ENCODE measurements around the gene NMUR1.

NMUR1 gene

DNA sequence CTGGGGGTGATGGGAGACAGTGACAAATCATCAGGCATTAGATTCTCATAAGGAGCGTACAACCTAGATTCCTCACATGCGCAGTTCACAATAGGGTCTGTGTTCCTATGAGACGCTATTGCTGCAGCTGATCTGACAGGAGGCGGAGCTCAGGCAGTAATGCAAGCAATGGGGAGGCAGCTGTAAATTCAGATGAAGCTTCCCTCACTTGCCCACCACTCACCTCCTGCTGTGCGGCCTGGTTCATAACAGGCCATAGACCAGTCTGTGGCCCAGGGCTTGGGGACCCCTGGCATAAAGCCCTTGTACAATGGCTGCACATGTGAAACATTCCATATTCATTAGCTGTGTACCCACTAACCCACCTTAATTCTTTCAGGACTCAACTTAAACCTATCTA lies 18.0 kb downstream of the NMUR1 start:
- Histone ChIP-seq H3K36me3 (no peaks in the 10 kb centered on the region), H3K27me3 (no peaks in the 10 kb centered on the region), H3K4me3 (ENCODE audit: low read depth, low read length) (no peak overlapping the region), H3K4me1 (no peaks in the 10 kb centered on the region), H3K9me3 (no peaks in the 10 kb centered on the region)
- TF ChIP-seq, protein P1, sequence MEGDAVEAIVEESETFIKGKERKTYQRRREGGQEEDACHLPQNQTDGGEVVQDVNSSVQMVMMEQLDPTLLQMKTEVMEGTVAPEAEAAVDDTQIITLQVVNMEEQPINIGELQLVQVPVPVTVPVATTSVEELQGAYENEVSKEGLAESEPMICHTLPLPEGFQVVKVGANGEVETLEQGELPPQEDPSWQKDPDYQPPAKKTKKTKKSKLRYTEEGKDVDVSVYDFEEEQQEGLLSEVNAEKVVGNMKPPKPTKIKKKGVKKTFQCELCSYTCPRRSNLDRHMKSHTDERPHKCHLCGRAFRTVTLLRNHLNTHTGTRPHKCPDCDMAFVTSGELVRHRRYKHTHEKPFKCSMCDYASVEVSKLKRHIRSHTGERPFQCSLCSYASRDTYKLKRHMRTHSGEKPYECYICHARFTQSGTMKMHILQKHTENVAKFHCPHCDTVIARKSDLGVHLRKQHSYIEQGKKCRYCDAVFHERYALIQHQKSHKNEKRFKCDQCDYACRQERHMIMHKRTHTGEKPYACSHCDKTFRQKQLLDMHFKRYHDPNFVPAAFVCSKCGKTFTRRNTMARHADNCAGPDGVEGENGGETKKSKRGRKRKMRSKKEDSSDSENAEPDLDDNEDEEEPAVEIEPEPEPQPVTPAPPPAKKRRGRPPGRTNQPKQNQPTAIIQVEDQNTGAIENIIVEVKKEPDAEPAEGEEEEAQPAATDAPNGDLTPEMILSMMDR (IDR thresholded peaks at IDR 0.05; ENCODE audit: low read depth, low read length) = no peak
- peak; percentile 48 for DNase-seq

DNA sequence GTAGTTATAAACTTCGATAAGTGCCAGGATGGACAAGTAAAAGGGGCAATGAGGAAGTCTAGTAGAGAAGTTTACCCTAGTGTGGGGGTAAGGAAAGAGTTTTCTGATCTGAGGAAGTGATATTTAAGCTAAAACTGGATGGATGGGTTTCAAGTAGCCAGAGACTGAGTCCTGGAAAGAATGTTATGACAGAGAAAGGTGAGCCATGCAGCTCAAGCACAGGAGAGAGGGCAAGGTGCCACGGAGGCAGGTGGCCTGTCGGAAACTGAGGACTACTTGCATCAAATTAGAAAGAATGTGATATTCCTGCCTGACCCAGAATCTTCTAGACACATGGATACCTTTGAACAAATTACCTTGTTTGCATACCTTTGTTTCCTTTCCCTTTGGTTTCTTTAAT lies 26.5 kb downstream of the NMUR1 start:
- Histone ChIP-seq H3K4me1 (no peaks in the 10 kb centered on the region), H3K4me3 (ENCODE audit: low read depth, low read length) (no peak overlapping the region), H3K27me3 (no peaks in the 10 kb centered on the region), H3K36me3 (no peaks in the 10 kb centered on the region), H3K9me3 (no peaks in the 10 kb centered on the region)
- DNase-seq = no peak
- TF ChIP-seq, protein P1 (IDR thresholded peaks at IDR 0.05; ENCODE audit: low read depth, low read length) = no peak

DNA sequence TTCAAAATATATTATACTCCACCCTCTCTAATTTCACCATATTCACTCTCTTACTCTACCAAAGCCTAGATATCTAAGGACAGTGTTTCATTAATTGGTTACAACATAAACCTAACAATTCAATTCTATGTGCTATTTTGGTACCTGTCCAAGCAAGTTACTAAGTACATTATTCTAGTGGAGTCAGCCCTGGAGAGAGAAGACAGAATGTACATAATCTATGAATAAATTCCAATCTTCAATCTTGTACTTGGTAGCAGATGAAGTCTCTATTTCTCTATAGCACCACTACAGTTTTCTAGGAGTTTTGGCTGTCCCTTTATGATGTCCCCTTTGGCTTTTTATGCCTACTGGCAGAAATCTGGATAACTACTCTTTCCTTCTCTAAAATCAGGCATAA lies 27.6 kb downstream of the NMUR1 start:
- DNase-seq = no peak
- Histone ChIP-seq H3K9me3 (no peaks in the 10 kb centered on the region), H3K36me3 (no peaks in the 10 kb centered on the region), H3K4me3 (ENCODE audit: low read depth, low read length) (no peak overlapping the region), H3K27me3 (no peaks in the 10 kb centered on the region), H3K4me1 (no peaks in the 10 kb centered on the region)
- TF ChIP-seq, protein P1 (IDR thresholded peaks at IDR 0.05; ENCODE audit: low read depth, low read length) = no peak

DNA sequence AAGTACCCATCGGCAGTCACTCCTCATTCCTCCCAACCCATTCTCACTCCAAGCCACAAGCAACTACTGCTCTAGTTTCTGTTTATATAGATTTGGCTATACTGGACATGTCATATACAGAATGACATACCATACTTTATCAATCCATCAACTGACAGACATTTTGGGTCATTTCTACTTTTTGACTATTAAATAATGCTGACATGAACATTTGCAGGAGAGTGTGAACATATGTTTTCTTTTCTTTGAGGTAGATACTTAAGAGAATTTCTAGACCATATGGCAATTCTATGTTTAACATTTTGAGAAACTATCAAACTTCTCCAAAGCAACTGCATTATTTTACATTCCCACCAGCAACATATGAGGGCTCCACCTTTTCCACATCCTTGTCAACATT lies 32.6 kb downstream of the NMUR1 start:
- TF ChIP-seq, protein P1 (IDR thresholded peaks at IDR 0.05; ENCODE audit: low read depth, low read length) = no peak
- no peaks in the 10 kb centered on the region for H3K4me1 ChIP-seq
- H3K27me3 ChIP-seq = no peaks in the 10 kb centered on the region
- no peaks in the 10 kb centered on the region for H3K9me3 ChIP-seq
- H3K4me3 ChIP-seq (ENCODE audit: low read depth, low read length) = no peak overlapping the region
- no peak for DNase-seq
- no peaks in the 10 kb centered on the region for H3K36me3 ChIP-seq

DNA sequence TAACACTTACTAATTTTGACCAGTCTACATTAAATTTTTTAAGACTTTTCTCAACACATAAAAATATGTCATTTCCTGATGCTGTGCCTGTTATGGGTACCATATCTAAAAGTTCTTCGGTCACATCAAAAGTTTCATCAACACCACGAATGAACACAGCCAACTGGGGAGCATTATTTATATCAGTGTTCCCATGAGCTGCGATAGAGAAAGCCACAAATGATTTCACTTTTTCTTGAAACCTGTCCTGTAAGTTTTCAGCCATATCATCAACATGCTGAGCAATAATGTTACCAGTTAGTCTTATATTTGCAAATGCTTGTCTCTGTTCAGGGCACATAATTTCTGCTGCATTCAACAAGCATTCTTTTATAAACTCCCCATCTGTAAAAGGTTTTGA lies 35.6 kb downstream of the NMUR1 start:
- H3K9me3 ChIP-seq = no peaks in the 10 kb centered on the region
- H3K36me3 ChIP-seq = no peaks in the 10 kb centered on the region
- no peak overlapping the region for H3K4me3 ChIP-seq (ENCODE audit: low read depth, low read length)
- TF ChIP-seq, protein P1 (IDR thresholded peaks at IDR 0.05; ENCODE audit: low read depth, low read length) = no peak
- no peaks in the 10 kb centered on the region for H3K4me1 ChIP-seq
- H3K27me3 ChIP-seq = no peaks in the 10 kb centered on the region
- DNase-seq = no peak

DNA sequence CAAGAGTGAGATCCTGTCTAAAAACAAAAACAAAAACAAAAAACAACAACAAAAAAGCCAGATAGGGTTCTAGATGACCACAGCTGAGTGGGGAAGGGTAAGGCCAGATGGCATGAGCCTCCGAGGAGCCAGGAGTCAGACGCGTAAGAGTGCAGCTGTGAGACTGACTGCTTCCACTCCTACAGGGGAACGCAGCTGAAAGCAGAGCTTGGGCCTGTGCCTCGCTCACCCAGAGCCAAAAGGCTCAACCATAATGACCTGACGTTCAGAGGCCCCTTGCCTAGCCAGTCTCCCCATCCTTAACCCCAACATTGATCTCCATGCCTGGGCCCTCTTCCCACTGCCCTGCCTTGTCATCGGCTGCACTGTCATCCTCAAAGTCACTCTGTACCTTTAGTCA lies 39.4 kb downstream of the NMUR1 start:
- Histone ChIP-seq H3K36me3 (no peaks in the 10 kb centered on the region), H3K4me3 (ENCODE audit: low read depth, low read length) (no peak overlapping the region), H3K27me3 (no peaks in the 10 kb centered on the region), H3K4me1 (no peaks in the 10 kb centered on the region), H3K9me3 (no peaks in the 10 kb centered on the region)
- no peak for DNase-seq
- TF ChIP-seq, protein P1 (IDR thresholded peaks at IDR 0.05; ENCODE audit: low read depth, low read length) = no peak
